ENCODE data around the gene STAB1.

STAB1 gene

DNA sequence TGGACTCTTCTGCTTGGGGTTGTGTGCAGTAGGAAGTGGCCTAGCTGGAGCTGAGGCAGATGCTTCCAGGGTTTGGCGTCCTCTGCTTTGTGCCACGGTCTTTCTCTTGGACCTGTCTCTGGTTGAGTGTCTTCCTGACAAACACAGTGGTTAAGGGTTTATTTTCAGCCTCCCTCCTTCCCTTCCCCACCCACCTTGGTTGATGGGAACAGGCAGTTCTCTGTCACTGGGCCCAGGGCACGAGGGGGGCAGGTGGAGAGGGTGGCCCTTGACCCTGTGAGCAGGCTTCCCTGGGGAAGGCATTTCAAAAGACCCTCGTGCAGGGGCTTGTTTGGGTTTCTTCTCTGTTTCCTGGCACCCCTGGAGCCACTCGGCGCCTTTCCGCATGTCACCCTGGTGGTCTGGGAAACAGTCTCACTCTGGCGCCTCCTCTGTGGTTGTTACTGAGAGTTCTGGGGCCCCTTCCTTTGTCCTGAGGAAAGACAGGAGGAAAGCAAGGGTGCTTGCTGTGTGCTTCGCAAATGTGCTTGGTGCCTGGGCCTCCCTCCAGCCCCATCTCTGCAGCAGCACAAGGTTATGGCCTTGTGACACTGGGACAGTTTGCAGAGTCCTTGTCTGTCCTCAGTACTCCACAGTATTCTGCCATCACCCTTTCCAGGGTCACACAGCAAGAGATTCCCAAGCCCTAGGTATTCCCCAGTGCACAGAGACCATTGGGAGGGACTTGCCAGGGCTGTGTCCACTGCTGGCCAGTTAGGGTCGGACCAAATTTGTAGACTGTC is 10.3 kb upstream of the STAB1 start:
- no peak for DNase-seq

DNA sequence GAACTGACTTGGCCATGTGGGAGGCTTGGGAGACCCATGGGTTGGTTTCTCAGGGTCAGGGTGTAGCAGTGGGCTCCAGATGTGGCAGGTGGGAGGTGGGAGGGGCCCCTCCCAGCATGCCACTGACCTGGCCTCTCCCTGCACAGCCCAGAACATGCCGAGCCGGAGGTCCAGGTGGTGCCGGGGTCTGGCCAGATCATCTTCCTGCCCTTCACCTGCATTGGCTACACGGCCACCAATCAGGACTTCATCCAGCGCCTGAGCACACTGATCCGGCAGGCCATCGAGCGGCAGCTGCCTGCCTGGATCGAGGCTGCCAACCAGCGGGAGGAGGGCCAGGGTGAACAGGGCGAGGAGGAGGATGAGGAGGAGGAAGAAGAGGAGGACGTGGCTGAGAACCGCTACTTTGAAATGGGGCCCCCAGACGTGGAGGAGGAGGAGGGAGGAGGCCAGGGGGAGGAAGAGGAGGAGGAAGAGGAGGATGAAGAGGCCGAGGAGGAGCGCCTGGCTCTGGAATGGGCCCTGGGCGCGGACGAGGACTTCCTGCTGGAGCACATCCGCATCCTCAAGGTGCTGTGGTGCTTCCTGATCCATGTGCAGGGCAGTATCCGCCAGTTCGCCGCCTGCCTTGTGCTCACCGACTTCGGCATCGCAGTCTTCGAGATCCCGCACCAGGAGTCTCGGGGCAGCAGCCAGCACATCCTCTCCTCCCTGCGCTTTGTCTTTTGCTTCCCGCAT is 7.9 kb upstream of the STAB1 start:
- no peak for DNase-seq

DNA sequence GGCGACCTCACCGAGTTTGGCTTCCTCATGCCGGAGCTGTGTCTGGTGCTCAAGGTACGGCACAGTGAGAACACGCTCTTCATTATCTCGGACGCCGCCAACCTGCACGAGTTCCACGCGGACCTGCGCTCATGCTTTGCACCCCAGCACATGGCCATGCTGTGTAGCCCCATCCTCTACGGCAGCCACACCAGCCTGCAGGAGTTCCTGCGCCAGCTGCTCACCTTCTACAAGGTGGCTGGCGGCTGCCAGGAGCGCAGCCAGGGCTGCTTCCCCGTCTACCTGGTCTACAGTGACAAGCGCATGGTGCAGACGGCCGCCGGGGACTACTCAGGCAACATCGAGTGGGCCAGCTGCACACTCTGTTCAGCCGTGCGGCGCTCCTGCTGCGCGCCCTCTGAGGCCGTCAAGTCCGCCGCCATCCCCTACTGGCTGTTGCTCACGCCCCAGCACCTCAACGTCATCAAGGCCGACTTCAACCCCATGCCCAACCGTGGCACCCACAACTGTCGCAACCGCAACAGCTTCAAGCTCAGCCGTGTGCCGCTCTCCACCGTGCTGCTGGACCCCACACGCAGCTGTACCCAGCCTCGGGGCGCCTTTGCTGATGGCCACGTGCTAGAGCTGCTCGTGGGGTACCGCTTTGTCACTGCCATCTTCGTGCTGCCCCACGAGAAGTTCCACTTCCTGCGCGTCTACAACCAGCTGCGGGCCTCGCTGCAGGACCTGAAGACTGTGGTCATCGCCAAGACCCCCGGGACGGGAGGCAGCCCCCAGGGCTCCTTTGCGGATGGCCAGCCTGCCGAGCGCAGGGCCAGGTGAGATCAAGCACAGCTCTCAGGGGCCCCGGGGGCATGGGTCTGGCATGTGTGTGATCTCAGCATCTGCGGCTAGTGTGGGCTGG is 7.1 kb upstream of the STAB1 start:
- no peak for DNase-seq

DNA sequence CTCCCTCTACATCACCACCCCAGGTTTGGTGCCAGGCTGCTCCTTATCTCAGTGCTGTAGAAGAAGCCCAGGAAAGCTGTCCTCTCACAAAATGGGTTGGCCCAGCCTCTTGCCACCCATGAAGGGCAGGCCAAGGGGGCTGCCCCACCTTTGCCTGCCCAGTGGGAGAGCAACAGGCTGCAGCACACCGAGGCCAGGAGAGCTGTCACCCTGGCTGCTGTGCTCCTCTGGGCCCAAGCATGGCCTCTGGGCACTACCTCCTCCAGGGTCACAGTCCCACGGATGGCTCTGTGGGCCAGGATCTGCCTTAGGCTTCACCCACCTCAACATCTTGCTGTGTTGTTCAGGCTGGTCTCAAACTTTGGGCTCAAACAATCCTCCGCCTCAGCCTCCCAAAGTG is 6.4 kb upstream of the STAB1 start:
- no peak for DNase-seq

DNA sequence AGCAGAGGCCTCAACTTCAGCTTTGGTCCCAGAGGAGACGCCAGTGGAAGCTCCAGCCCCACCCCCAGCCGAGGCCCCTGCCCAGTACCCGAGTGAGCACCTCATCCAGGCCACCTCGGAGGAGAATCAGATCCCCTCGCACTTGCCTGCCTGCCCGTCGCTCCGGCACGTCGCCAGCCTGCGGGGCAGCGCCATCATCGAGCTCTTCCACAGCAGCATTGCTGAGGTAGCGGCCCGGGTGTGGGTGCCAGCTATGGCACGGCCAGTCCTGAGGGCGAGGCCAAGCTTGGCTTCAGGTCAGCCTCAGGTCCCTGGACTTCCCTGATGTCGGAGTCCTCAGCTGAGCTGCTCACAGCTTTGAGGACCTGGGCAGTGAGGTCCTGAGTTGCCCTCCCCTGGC is 5.7 kb upstream of the STAB1 start:
- DNase-seq = no peak

DNA sequence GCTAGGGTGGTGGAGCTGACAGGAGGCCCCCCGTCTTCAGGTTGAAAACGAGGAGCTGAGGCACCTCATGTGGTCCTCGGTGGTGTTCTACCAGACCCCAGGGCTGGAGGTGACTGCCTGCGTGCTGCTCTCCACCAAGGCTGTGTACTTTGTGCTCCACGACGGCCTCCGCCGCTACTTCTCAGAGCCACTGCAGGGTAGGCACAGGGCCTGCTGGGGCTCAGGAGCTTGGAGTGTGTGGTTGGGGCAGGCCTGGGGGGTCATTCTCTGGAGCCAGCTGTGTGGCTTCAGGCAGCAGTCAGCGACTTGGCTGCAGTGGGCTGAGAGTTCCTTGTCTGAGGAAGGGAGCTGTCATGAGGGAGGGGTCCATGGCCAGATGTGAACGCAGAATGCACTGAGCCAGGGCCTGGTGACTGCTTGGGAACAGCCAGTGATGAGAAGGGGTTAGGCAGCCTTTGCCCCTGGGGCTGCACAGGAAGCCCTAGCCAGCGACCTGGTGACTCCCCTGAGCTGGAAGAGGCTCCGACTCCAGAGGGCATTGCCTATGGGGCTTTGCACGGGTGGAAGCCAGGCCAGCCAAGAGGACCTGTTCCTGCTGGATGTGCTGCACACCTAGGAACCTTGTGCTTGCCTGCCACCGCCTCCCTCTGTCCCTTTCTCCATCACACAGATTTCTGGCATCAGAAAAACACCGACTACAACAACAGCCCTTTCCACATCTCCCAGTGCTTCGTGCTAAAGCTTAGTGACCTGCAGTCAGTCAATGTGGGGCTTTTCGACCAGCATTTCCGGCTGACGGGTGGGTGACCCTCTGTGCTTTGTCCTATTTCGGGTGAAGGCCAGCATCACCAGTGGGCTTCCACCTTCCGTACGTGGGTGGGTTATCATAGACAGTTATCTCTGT is 4.9 kb upstream of the STAB1 start:
- no peak for DNase-seq

DNA sequence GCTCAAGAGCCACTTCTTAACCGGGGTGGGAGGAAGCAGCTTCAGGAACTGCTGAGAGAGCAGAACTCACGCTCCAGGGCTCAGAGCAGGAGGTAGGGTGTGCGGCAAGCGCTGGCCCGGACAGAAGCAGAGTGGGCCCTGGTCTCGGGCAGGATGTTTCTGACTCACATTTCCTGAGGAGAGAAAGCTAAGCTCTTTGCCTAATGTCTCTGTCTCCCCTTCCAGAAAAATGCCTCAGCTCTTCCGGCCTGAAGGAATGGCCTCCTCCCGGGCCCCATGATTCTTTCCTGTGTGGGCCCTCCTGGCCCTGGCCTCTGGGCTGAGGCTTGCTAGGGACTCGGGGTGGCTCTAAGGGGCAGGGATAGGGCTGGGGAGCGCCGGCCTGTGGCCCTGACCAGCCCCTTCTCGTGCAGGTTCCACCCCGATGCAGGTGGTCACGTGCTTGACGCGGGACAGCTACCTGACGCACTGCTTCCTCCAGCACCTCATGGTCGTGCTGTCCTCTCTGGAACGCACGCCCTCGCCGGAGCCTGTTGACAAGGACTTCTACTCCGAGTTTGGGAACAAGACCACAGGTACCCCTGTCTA is 4.1 kb upstream of the STAB1 start:
- DNase-seq = no peak

DNA sequence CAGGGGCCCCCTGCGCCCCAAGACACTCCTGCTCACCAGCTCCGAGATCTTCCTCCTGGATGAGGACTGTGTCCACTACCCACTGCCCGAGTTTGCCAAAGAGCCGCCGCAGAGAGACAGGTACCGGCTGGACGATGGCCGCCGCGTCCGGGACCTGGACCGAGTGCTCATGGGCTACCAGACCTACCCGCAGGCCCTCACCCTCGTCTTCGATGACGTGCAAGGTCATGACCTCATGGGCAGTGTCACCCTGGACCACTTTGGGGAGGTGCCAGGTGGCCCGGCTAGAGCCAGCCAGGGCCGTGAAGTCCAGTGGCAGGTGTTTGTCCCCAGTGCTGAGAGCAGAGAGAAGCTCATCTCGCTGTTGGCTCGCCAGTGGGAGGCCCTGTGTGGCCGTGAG is 3.1 kb upstream of the STAB1 start:
- no peak for DNase-seq

DNA sequence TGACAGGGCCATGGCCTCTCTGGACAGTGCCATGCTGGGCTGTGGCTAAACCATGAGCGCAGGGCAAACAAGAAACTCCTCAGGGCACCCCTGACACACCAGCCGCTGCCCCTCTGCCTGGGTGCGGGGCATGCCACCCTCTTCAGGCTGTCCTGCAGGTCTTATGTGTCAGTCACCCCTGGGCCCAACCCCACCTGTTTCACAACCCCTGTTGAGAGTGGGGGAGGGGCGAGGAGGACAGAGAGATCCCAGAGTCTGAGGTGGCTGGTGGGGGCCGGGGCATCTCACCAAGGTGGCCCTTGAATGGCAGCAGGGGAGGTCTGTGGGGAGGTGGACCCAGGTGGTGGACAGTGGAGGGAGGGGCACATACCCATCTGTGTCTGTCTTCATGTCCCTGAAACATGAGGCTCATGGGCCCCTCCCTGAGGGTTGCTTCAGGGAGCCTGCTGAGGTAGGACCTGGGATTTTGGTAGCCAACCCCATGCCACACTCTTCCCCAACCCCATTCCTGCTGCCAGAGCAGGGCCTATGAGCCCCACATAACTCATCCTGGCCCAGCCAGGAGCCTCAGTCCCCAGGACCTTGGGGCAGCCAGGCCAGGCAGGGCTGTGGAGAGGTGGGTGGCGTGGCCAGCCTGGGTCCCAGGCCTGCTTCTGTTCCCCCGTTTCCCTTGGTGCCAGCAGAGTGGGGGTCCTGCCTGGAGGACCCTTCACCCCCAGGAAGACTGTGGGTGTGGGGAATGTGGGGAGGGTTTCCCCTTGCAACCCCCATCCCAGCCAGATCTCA is 1.7 kb upstream of the STAB1 start:
- no peak for DNase-seq

DNA sequence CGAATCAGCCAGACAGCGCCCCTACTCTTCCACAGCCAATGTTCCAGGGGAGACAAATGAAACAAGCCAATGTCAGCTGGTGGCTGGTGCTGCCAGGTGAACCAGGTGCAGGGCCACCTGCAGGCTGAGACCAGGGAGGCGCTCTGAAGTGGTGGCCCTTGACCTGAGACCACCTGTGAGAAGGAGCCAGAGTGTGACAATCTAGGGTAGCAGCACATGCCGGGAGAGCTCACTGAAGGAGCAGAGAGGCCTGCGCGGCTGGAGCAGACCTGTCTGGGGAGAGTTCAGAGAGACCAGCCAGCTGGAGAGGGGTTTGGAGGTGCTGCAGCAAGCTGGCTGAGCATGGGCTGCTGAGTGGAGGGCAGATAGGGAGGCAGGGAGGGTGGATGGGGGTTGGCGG is 693 bp upstream of the STAB1 start:
- no peak for DNase-seq

DNA sequence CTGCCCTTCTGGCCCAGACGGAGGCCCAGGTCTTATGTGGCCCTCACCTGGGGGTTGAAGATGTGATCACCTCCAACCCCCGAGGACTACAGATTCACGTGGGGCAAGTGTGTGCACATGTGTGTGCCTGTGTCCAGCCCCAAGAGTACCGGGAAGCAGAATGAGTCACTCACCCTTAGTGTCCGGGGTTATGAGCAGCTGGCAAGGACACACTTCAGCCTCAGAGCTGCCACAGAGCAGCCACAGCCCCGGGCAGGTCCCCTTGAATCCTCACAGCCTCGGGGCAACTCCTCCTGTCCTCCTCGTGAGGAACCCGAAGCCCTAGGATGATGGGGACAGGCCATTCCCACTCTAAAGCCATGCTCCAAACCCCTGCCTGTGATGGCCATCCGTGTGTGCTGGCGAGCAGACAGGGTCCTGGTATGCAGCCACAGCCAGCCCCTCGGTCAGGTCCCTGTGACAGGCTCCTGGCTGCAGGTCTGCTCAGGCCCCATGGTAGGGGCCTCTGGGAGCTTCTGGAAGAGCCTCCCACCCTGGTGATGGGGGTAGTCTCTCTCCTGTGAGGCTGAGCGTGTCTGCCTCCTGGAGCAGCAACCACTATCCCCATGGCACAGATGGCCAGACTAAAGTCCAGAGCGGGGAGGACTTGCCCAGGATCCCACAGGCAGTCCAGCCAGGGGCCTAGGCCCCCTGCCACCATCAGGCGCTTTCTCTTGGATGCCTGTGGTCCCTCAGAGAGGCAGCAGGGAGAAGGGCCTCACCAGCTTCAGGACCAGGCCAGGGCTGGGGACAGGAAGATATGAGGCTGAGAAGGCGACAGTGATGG is 852 bp downstream of the STAB1 start:
- no peak for DNase-seq

DNA sequence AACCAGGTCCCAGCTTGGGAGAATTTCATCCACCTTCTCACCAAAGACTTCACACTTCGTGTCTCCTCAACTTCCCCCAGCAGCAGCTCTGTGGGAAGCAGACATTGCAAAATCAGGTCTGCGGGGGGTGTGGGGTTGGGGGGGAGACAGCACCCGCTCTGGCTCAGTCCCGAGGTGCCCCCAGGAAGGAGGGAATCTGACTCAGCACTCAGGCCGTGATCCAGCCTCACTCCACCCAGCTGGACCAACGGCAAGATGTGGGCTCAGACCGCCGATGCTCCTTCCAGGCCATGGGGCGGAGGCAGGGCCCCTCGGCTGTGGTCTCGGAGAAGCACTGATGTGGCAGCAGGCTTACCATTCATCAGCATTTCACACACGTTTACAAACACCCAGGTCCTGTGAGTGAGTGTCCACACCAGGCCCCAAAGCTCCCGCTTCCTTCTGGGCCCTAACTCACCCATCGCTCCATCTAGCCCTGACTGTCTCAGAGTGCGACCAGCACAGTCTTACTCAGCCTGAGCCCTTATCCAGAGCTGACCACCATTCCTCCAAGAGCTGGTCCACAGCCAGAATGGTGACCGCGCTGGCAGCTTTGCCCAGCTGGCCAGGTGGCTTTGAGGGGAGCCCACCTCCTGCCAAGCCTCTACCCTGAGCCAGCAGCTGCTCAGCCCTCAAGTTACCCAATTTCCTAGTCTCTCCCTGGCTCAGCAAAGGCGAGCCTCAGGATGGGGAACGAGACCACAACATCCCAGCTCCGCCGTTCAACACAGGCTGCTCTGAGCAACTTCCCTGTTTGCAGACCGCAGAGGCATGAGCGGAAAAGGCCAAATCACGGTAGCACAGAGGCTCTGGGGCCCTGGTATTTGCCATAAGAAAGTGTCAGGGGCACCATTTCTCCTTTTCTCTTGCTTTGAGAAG is 3.3 kb downstream of the STAB1 start:
- no peak for DNase-seq

DNA sequence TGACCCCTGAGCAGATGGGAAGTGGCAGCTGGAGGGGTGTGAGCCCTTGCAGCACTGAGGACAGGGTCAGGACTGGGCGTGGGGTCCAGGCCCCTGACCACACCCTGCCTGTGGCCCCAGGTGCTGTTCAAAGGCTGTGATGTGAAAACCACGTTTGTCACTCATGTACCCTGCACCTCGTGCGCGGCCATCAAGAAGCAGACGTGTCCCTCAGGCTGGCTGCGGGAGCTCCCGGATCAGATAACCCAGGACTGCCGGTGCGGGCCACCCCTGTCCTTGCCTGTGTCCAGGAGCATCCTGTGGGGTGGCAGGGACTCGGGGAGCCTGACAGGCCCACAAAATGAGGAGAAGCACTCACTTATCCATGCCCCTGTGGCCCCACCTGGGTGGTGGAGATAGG is 5.9 kb downstream of the STAB1 start:
- no peak for DNase-seq

DNA sequence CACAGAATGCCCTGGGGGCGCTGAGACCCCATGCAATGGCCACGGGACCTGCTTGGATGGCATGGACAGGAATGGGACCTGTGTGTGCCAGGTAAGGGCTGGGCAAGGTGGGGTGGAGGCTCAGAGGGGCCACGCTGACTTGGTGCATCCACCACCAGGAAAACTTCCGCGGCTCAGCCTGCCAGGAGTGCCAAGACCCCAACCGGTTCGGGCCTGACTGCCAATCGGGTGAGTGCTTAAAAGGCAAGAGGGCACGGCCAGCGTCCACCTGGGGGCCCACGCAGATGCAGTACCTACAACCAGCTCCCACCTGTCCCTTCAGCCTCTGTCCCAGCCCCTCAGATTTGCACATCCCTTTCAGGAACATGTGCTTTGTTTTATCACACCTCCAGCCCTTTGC is 6.9 kb downstream of the STAB1 start:
- no peak for DNase-seq

DNA sequence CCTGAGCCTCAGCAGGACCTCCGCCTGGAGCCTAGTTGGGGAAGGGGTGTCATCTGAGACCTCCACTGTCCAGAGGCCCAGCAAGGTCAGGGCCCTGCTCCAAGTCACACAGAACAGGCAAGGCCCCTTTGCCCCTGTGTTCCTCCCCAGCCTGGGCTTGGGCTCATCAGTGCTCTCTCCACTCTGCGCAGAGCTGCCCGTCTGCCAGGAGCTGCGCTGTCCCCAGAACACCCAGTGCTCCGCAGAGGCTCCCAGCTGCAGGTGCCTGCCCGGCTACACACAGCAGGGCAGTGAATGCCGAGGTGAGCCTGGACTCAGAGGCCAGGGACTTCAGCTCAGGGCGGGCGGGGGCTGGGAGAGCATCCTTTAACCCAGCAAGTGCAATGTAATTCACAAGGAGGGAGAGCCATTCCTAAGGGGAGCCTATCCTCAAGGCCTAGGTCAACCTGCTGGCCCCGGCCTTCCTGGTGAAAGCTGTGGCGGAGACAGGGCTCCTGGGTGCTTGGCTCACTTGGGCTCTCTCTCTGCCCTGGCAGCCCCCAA is 7.7 kb downstream of the STAB1 start:
- DNase-seq = no peak

DNA sequence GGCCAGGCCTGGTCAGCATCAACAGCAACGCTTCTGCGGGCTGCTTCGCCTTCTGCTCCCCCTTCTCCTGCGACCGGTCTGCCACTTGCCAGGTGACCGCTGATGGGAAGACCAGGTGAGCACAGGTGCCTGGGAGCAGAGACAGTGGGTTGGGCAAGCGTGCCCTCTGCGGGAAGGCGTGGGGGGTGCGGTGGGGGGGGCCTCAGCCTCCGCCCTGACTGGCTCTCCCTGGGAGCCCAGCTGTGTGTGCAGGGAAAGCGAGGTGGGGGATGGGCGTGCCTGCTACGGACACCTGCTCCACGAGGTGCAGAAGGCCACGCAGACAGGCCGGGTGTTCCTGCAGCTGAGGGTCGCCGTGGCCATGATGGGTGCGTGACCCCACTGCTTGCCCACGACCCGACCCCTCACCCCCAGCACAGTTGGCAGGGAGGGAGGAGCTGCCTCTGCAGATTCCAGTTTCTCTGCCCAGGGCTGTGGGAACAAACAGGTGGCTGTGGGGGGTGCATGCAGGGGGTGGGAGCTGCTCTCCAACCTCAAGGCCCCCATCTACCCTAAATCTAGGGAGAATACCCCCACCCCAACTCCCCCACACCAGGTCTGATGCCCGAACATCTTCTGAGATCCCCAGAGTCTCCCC is 8.8 kb downstream of the STAB1 start:
- no peak for DNase-seq

DNA sequence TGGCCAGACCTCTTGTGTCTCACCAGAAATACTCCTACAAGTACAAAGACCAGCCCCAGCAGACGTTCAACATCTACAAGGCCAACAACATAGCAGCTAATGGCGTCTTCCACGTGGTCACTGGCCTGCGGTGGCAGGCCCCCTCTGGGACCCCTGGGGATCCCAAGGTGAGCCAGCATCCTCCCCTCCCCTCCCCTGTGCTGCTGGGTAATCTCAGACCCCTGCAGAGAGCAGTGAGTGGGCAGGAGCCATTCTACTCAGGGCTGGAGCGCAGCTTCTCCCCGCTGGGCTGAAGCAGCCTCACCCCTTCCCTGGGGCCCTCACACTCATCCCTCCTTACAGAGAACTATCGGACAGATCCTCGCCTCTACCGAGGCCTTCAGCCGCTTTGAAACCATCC is 9.8 kb downstream of the STAB1 start:
- DNase-seq = no peak

DNA sequence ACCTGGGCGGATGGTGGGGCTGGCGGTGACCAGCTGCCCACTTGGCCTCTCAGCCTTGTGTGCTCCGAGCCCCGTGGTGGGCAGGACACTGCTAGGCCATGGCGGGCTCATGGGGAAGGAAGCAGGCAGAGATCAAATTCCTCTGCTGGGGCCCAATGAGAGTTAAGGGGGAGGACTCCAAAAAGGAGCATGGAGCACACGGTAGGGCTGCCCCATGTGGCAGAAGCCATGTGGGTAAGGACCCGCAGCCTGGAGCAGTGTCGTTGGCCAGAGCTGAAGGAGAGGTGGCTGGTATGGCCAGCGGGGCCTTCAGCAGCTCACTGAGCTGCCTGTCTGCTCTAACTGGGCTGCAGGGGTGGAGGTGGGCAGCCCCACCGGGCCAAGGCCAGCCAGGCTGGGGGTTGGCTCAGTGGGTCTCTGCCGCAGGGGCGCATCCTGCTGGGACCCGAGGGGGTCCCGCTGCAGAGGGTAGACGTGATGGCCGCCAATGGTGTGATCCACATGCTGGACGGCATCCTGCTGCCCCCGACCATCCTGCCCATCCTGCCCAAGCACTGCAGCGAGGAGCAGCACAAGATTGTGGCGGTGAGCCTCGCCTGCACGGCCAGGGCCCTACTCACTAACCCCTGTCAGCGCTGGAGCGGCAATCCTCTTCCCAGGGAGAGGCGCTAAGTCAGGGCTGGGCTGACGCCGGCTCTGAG is 11.3 kb downstream of the STAB1 start:
- no peak for DNase-seq
